Fibroblast of peridontal ligament (primary cell): ENCODE data around the gene SCN2A.
A peak's percentile ranks its signal among the peaks of the same experiment; 100 is the strongest.

Experiments used
- DNase-seq: peaks from one replicate; pipeline ENCODE4 v3.0.0-alpha.2; 2010; ENCODE audit errors: extremely low read depth

Gene SCN2A

DNA sequence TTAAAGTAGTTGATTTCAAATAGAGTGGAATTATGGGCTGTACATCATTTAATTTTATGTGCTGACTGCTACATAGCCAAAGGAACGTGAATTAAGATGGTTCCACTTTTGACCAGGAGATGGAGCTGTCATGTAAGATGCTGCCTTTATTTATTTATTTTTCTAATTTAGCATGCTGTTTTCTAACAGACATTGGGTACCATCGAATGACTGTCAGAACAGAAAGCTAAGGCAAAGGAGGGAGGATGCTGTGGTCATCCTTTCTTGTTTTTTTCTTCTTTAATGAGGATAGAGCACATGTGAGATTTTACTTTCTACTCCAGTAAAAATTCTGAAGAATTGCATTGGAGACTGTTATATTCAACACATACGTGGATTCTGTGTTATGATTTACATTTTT is at the start of gene SCN2A:
TSS of gene SCN2A (plus strand) at position 185 of the 400 bp plus-strand sequence. CDS start 56,410 bp downstream, outside the sequence.
- DNase-seq: peak; percentile 77

DNA sequence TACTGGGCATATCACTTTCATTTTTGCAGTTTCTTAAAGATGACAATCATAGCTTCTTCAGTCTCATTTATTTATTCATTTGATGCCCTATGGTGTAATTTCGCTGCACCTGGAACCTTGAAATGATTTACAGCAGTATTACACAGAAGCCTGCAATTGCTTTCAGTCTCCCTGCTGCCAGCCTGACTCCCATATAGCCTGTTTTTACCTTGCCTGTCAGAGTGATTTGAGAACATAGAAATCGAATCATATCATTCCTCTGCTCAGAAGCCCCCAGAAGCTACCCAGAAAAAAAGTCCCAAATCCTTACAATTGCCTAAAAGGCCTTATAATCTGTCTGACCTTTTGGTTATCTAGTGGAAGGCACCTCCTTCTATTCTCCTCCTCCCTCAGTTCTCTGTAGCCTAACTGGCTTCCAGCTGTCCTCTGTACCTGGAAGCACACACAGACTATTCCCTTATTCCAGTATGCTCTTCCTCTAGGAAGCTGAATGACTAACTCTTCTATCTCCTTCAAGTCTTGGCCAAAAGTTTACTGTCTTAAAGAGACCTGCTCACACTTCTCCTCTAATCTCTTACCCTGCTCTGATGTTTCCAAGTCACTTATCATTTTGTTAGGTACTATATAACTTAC is 48.0 kb upstream of the SCN2A start:
- no peak for DNase-seq

DNA sequence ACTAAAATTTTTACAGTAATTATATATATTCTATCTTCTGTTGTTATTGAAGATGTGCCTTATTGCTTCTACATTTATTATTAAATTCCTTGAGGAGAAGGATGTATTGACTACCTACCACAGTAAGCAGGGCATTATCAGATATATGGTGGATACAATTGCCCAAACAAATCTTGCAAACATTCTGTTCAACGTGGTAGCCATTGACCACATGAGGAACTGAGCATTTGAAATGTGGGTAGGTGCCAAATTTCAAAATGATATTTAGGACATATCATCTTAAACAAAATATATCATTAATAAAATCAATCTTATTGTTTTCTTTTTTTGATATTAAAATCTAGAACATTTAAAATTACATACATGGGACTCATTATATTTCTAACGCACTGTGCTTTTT is 46.5 kb upstream of the SCN2A start:
- no peak for DNase-seq

DNA sequence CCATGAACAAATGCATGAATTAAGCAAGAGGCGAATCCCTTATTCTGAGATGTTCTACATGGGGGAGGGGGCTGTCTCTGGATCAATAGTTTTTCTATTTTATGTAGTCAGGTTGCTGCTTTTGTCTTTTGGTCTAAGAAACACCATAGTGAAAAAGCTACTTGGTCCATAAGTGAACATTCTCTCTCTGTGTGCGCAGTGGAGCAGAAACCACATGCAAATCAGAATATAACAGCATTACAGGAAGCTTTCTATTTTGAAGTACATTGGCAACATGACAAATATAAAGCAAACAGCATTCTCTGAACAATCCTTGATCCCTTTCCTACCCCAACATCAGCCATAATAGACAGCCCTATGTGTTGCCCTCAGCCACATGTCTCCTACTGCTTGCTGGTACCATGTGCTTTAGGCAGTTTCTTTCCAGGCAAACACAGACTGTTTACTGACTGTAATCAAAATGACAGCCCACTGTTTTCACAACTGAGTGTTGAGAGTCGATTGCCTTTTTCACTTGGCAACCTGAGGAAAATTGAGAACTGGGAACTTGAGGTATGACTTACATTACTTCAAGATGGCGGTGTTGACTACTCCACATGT is 45.9 kb upstream of the SCN2A start:
- no peak for DNase-seq

DNA sequence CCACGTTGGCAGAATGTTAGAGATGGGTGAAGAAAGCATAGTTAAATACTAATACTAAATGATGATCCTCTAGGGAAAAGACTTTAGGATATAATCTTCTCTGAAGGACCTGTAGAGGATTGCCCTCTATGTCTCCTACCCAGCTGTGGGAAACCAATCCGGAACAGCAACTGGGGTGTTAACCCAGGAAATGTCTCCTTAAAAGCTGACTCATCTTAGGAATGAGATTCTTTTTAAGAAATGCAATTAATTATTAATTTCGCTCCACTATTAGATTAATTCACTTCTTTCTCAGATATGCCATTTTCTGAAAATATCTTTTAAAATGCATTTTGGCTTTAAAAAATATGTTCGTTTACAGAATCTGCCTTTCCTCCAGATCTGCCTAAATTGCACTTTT is 42.8 kb upstream of the SCN2A start:
- no peak for DNase-seq

DNA sequence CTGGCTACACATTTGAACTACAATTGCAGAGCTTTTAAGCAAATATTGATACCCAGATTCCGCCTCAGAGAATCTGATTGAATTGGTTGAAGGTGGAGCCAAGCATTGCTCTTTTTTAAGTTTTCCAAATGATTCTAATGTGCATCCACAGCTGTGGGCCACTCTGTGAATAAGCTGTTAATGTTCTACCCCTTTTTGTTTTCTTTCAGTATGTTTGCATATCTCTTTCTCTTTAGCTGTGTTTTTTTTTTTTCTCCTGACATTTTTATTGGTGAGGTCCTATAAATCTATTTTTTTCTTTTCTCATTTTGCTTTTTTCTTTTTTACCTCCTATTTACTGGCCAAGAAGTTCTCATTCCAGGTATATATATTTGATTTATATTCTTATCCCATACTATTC is 41.9 kb upstream of the SCN2A start:
- no peak for DNase-seq

DNA sequence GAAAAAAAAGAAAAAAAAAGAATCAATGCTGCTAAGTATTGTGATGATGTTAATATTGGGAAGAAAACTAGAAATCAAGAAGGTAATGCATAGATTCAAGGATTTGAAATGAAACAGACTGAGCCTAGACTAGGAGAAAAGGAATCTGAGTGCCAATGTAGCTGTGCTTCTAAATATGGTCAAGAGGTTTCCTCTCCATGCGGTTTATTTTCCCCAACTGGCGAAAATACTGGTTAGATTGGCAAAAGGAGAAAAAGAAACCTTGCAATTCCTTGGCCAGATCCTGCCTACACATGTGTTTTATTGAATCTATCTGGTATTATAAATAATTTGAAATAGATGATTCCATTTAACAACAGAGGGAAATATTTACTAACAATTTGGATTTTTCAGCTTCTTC is 41.0 kb upstream of the SCN2A start:
- DNase-seq: no peak

DNA sequence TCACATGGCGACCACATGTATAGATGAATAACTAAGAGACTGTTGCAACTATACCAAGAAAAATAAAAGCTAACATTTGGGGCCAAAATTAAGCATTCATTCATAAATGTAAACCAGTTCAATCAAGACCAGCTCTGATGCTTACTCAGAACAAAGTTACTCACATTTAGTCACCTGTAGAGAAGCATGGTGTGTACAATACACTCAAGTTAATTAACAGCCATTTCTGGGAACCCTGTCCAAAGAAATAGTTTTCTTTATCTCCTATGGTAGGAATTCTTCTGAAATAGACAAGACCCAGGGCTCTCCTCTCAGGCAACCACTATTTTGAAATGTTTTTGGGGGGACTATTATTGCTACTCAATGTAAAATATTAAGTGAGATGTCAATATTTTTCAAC is 37.0 kb upstream of the SCN2A start:
- DNase-seq: no peak

DNA sequence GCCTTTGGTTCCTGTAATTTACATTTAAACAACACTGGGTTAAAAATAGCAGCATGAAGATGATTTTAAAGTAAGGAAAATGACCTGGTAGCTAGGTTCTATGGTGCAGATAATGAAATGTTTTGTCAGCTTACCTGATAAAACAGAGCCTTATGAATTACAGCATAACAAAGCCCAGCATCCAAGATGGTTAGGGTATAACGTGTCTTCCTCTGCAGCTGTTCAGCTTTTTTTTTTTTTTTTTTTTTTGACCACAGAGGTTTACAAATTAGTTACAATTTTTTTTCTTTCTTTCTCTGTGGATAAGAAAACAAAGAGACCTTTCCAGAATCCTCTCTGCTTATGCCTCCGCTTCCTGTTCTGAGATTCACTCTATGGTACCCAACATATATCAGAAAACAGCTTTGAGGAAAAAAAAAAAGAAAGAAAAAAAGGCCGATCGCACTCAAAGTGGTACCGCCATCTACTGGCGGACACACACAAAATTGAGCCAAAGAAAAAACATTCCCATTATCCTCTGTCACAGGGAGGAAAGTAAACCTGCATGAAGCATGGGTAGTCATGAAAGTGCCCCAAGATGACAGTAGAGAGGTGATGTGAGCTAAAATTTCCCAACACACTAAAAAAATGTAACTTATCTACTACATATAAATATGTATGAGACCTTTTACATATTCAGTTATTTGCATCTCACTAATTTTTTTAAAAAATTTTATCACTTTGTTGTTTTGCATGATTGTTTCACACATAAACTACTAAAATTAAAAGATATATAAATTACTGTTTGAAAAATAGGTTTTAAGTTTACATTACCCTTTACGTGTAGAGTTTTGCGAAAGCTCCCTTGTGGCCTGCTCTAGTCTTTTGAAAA is 35.3 kb upstream of the SCN2A start, which contains the start of gene SCN3A:
TSS of gene SCN3A (minus strand) at position 362 of the 871 bp plus-strand sequence. CDS start 27,656 bp downstream, outside the sequence.
- DNase-seq: peak; percentile 59

DNA sequence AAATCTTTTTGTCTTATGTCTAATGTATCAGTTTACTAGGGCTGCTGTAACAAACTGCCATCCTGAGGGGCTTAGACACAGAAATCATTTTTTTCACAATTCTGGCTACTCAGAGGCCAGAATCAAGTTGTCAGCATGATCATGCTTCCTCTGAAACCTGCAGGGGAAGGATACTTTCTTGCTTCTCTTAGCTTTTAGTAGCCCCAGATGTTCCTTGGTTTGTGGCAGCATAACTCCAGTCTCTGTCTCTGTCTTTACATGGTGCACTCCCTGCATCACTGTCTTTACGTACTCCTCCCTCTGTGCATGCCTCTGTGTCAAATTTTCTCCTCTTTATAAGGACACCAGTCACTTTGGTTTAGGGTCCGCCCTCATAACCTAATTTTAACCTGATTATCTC is 33.3 kb upstream of the SCN2A start:
- no peak for DNase-seq

DNA sequence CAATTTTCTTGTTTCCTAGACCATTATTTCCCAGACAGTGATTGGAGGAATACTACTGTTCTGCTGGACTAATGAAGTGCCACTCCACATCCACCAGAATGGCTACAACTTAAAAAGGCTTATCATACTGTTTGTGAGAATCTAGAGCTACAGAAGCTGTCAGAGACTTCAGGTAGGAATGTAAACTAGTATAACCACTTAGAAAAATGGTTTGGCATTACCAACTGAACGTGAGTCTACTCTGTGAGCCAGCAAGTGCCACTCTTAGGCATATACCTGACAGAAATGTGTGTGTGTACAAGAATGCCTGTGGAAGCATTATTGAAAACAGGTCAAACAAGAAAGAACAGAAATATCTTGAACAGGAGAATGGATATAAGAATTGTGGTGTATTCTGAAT is 31.1 kb upstream of the SCN2A start:
- no peak for DNase-seq

DNA sequence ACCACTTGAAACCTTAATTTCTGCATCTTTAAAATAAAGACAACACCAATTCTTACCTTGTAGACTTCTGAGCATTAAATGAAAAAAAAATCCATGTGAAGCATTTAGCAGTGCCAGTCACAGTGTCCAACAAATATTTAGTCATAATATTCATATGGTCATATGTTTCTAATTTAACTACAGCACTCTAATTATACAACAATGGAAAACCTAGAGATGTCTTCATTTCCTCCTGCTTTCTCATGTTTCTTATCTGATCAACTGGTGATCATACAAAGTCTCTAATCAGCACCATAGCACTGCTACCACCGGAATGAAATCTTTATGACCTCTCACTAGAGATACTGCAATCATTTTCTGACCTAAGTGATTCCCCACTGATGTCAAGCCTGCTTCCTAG is 25.1 kb upstream of the SCN2A start:
- no peak for DNase-seq

DNA sequence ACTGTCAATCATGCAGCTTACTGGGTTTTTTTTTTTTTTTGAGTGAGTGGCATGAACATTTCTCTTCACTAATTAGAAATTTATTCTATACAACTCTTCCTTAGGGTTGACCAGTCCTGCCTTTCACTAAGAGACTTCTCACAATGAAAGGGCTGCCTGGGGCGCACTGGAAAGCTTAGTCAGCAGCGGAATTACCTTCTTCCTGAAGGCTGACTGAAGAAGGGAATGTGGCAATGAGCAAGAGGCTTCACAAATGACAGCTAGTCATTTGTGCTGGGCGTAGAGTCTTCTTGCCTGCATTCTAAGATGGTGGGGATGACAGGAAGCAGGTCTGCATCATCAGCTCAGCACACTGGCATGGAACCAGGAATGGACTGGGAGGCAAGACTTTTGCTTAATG is 19.7 kb upstream of the SCN2A start:
- DNase-seq: no peak

DNA sequence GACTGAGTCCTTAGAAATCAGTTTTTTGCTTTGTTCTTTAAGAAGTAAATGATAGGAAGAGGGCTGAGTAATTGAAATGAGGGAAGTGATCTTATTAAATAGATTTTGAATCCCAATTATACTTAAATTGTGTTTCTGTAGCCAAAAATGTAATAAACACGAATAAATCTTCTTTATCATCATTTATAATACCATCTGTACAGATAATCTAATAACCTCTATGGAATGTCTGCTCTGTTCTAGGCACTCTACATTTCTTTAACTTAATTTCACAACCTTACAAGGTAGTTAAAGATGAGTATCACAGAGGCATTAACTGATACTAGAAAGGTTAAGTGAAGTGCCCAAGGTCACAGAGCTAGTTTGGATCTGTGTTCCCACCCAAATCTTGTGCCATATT is 14.3 kb upstream of the SCN2A start:
- DNase-seq: no peak

DNA sequence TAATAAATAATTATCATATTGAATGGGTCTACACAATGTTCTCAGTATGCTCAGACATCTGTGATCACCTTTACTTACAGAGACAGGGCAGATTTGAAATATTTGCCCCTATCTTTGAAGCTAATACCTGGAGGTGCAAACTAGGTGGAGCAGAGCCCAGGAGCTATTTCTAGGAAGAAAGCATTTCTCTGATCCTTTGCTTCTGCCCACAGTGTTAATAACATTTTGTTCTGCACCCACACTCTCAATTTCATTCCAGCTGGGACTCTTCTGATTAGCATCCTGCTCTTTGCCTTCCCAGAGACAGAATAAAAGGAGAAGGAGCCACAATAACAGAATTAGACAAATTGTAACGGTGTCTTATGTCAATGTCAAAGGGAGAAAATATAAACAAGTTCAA is 11.6 kb upstream of the SCN2A start:
- no peak for DNase-seq

DNA sequence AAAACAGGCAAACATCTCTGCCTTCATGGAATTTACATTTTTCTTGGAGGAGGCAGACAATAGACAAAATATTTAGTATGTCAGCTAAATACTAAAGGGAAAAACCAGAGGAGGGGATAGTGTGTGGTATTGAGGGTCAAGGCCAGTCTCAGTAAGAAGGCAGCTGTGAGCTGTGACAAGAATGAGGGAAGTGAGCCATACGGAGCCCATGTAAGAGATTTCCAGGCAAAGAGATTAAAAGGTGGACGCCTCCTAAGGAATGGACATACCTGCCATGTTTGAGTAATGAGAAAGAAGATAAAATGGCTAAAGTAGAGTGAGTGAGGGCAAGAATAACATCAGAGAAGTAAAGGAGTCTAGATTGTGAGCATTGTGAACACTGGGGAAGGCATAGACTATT is 2.2 kb upstream of the SCN2A start:
- no peak for DNase-seq

DNA sequence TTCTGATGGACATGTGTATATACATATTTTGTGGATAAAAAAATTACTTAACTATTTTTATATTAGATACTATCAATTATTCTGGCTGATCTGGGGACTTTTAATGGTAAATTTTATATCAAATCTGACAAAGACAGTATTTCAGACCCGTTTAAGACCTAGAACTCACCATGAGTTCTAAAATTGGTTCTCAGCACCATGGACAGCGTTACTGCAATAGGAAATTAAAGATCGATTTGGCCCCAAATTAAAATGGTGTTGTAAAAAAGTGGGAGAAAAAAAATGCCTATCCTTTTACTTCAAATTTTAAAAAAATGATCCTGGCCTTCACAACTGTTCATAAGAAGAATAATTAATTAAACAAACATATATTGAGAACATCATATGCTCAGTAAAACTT is 919 bp upstream of the SCN2A start:
- peak; percentile 57 for DNase-seq

DNA sequence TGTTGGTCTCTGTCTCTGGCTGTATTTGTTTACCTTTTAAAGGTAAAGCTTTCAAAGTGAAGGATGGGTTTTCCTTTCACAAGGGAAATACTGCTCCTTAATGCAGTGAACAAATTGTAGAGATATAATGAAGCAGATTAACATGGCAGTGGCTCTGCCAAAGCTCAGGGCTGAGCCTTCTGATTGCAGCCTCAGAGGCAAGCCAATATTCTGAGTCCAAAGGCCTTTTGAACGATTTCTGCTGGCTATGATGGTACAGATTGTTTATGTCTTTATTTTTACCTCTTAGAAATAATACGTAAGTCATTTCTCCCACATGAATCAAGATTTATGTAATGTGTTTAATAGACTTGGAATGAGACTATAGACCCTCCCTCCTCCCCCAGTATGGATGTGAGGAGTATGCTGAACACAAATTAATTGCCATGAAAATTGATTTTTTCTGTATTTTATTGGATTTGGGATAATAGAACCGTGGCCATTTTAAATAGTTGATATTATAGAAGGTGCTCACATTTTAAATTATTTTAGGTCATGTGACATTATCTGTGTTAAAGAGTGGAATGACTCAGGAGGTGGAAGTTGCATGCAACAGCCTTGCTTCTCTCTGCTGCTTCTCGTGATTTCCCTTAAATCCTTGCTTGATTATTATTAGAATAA is 772 bp downstream of the SCN2A start:
- no peak for DNase-seq

DNA sequence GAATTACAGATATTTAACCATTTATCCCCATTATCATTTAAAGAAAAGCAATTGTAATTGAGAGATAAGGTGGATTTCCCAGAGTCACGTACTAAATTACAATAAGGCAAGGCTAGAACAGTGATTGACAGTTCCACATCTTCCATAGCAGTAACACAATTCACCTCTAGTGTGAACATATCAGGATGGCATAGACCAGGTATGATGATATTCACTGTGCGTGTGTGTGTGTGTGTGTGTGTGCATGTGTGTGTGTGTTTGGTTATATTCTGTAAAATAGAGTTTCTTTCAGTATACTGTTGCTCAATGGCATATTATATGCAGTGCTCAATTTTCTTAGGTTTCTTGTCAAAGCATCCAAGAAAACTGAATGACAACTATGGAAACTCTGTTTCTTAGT is 1.7 kb downstream of the SCN2A start:
- DNase-seq: no peak

DNA sequence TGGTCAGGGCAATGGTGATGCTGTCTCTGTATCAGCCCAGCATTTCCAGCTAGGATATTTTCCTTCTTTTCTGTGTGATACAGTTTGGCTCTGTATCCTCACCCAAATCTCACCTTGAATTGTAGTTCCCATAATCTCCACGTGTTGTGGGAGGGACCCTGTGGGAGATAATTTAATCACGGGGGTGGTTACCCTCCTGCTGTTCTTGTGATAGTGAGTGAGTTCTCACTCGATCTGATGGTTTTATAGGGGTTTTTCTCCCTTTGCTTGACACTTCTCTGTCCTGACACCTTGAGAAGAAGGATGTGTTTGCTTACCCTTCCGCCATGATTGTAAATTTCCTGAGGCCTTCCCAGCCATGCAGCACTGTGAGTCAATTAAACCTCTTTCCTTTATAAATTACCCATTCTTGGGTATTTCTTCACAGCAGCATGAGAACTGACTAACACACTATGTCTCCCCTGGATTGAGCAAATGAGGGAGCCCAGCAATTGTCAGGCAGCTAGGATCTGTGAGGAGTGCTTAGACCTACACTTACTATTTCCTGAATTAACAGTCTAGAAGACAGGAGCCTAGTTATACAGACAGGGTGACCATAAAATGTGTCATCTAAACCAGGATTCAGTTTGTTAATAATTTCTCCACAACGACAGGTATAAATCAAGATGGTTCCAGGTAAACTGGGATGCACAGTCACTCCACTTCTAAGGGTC is 6.0 kb downstream of the SCN2A start:
- DNase-seq: no peak

DNA sequence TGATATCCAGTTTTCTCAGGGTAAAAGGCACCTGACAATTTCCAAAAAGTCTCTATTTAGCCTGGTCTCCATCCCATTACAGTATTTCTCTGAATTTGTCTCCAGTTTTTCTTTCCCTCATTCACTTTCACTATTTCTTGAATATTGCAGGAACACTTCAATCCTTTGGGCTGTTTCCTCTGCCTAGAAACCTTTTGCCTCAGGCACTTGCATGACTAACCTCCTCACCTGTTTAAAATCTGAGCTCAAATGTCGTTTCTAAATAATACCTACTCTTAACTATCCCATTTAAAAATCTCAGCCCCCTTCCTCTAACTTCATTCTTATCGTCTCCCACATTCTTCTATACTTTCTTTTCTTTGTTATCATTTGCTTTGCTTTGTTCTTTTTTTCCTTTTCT is 9.0 kb downstream of the SCN2A start:
- DNase-seq: no peak

DNA sequence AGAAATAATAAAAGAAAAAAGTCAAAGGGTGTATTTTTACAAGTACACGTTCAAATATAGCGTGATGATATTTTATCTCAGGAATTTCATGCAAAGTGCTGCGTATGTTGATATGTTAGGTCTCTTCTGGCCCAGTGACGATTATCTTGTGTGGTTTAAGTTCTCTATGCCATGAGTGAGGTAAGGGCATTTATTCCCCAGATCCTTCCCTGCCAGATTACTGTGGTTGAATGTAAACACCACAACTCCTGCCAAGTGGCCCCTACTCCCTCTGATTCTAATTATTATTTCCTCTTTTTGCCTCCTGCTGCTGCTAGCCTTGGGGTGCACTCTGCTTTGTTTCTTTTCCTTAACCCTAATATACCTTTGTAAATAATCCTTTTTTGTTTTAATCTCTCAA is 12.2 kb downstream of the SCN2A start:
- peak; percentile 7 for DNase-seq
